SHP77 (cell line): Measurements from ENCODE around the gene RSPH10B2.
"Not testable (repeated sequence)": the region's sequence is repeated elsewhere in the genome, so short reads cannot be mapped to it uniquely, and the experiment has no call there.

ENCODE experiments used
- DNase-seq, 2 experiments: peaks; one replicate each; lab custom pipeline; 2025; lab: John Stamatoyannopoulos, UW

Gene RSPH10B2

GRCh38 chr7:6753964-6754363, at the start of gene RSPH10B2:
TSS of gene RSPH10B2 (plus strand) at chr7:6754103. CDS start at chr7:6757678, 3,575 bp downstream.
- not testable (repeated sequence) for DNase-seq

DNA sequence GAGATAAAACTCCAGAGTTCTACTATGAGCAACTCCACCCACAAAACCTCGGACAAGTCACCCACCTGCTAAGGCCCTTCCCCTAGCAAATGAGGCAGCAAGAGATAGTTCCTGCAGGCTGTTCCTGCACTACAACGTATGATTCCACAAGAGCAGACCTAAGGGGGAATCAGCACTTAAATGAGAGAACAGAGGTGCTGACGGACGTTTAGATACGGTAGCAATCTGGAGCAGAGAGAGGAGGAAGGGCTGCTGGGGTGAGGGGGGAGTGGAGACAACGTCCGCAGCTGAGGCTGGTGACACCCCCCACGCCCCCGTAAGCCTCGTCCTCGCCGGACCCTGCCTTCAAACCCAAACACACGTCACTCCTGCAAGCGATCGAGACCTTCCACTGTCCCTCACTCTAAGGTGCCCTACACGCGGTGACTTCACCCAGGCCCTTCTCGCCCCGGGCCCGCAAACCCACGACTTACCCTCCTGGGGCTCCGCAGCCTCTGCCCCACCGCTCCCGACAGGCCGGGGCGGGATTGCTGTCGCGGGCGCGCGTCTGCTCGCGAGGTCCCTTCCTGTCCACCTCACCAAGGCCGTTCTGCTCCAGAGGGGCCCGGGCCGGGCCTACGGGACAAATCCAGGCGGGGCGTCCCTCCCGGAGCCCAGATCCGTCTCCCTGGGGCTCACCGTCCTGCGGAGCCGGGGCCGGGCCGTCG, 47.8 kb upstream of the RSPH10B2 start:
- peak in 1 of 2 experiments; percentile 11 for DNase-seq

DNA sequence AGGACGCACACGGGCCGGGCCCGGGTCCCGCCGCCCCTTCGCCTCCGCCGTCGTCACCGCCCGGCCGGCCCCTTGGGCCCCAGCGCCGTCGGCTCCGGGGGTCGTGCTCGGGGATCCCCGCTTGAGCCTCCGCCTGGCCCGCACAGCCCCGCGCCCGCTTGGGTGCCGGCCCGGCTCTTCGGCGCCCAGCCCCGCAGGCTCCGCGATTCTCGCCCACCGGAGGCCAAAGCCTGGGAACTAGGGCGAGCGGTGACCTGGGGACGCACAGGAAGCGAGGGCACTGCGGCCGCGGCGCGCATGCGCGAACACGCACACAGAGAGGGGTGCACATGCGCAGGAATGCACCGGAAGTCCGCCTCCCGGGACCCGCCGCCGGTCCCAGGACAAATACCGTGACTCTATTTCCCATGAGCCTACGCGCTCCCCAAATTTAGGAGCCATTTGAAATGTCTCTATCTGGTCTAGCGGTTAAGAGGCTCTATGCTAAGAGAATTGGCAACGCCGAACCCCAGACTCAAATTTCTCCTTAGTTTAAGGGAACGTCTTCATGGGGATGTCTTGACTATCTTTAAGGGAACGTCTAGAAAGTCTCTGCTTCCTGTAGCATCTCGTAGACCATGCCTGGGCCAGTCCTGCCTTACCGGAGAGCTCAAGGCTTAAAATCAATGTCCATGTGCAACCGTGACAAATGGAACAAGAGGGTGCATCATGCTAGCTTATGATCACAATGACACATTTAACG, 47.1 kb upstream of the RSPH10B2 start, which contains the start of gene ZNF12:
ZNF12 (minus strand) TSS at position 282 of the 742 bp plus-strand sequence. CDS start 1,774 bp downstream, outside the sequence.
- peak; percentile 96 to 99 for DNase-seq

GRCh38 chr7:6708304-6708703, 45.6 kb upstream of the RSPH10B2 start:
- DNase-seq: no peak

GRCh38 chr7:6709808-6710207, 44.1 kb upstream of the RSPH10B2 start:
- no peak for DNase-seq

DNA sequence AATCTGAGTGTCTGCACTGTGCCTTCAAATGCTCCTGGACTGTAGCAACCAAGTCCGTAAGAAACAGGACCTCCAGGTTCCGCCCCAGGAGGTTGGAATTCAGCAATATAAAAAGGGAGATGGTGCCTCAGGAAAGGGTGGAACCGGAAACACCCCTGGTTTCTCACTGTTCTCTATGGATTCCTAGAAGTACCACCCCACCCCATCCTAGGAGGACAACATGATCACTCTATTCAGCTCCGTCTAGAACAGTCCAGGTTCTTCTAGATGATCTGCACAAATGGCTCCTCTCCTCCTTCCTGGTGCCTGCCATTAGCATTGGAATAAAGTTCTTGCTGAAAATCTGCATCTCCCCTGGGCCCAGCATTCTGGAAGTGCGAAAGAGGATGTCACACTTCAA, 39.5 kb upstream of the RSPH10B2 start:
- no peak for DNase-seq

DNA sequence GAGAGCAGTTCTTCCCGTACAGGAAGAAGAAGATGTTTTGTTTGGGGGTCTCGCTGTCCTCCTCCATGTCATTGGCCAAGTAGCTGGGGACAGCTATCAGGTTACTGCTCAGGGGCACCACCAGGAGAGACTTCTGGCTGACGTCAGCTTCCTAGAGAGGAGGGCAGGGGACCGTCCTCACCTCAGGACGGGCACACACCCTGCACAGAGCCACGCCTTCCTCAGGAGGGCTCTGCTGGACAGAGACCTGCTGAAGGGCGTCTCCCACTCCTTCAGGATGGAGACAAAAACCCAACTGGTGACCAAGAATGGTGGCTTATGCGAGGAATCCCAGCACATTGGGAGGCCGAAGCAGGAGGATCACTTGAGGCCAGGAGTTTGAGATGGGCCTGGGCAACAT, 38.0 kb upstream of the RSPH10B2 start:
- DNase-seq: not testable (repeated sequence)

GRCh38 chr7:6718124-6718523, 35.8 kb upstream of the RSPH10B2 start:
- DNase-seq: no peak

DNA sequence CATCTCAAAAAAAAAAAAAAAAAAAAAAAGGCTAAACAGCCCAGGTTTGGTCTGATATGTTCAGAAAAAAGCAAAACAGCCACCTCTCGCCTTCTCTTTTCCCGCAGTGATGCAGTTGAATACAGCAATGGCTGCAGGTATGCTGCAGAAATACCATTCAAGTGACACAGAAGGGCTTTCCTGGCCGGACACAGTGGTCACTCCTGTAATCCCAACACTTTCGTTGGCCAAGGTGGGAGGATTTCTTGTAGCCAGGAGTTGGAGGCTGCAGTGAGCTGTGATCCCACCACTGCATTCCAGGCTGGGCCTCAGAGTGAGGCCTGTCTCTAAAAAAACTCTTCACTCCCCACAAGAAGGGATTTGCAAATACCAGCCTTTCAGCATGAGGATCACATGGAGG, 29.6 kb upstream of the RSPH10B2 start:
- DNase-seq: not testable (repeated sequence)

- DNase-seq: no peak
Measured at GRCh38 chr7:6725003-6725402, 28.9 kb upstream of the RSPH10B2 start.

GRCh38 chr7:6726341-6726740, 27.6 kb upstream of the RSPH10B2 start:
- not testable (repeated sequence) for DNase-seq

GRCh38 chr7:6727663-6728062, 26.2 kb upstream of the RSPH10B2 start:
- DNase-seq: no peak

DNA sequence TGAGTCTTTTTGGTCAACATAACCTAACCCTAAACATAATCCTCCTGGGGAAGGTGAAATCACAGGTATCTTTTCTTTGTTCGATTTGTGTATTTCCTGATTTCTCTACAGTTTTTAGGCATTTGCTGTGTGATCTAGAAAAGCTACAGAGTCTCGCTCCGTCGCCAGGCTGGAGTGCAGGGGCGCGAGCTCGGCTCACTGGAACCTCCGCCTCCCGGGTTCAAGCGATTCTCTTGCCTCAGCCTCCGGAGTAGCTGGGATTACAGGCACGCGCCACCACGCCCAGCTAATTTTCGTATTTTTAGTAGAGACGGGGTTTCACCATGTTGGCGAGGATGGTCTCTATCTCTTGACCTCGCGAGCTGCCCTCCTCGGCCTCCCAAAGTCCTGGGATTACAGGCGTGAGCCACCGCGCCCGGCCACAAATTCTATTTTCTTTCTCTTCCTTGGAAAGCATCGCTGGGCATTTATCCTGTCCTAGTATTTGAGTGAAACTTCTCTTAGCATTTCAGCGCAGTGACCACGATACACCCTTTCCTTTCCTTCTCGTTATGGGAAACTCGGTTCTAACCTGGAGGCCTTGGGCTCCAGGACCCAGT, 24.9 kb upstream of the RSPH10B2 start:
- DNase-seq: not testable (repeated sequence)

DNA sequence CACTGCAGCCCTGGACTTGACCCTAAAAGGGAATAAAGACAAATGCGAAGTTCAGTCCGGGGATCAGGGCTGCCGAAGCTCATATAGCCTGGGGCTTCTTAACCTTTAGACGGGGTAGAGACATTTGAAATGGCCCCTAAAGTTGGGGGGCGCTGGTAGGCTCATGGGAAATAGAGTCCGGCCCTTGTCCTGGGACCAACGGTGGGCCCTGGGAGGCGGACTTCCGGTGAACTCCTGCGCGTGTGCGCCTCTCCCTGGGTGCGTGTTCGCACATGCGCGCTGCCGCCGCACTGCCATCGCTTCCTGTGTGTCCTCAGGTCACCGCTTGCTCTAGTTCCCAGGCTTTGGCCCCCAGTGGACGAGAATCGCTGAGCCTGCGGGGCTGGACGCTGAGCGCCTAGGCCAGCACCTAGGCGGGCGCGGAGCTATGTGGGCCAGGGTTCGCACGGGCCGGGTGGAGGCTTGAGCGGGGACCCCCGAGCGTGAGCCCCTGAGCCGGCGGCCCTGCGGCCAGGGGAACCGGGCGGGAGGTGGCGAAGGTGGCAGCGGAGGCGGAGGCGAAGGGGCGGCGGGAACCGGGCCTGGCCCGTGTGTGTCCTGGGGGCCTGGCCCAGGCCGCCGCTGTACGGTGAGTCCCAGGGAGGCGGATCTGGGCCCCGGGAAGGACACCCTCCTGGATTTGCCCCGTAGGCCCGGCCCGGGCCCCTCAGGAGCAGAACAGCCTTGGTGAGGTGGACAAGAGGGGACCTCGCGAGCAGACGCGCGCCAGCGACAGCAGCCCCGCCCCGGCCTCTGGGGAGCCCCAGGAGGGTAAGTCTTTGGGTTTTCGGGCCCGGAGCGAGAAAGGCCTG, 24.2 kb upstream of the RSPH10B2 start:
- peak; percentile 95 to 98 for DNase-seq

- no peak for DNase-seq
Measured at GRCh38 chr7:6730343-6730633, 23.6 kb upstream of the RSPH10B2 start.

DNA sequence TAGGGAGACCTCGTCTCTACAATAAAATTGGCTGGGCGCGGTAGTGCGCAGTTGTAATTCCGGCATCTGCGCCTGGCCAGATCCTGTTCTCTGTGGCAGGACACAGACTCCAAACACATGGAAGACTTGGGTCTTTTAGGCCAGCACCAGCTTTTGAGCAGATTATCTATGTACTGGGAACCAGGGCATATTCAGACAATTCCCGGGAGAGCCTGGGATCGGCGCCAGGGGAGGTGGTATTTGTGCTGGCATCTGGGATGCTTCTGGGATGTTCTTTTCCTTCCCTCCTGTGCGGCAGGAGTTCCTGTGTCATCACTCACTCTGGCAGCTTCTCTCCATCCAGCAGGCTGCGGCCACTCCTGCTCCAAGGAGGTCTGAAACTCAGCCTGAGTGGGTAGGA, 15.5 kb upstream of the RSPH10B2 start:
- not testable (repeated sequence) for DNase-seq

DNA sequence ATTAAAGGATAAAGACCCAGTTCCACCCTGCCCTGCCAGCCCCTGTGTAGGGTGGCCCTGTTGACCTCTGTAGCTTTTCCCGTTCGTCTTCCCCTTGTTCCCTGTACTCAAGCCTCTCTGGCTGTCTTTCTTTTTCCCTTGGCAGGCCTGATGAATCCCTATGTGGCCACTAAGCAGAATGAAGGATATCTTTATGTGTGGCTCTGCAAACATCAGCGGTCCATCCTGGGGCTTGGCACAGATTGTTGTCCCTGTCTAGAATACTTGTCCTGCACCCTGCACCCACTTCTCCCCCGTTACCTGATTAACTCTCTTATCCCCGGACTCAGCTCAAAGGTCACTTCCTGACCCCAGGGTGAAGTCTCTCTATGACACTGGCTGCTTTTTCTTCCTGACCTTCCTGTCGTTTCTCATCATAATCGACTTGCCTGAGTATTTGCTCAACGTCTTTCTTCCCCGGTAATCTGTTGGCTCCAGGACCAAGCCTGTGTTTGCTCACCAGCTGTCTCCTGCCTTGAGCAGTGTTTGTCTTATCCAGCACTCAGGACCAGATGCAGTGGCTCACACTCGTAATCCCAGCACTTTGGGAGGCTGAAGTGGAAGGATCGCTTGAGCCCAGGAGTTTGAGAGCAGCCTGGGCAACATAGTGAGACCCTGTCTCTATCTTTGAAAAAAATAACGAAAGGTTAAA, 9.3 kb upstream of the RSPH10B2 start:
- DNase-seq: not testable (repeated sequence)

GRCh38 chr7:6749335-6749734, 4.6 kb upstream of the RSPH10B2 start:
- DNase-seq: not testable (repeated sequence)

DNA sequence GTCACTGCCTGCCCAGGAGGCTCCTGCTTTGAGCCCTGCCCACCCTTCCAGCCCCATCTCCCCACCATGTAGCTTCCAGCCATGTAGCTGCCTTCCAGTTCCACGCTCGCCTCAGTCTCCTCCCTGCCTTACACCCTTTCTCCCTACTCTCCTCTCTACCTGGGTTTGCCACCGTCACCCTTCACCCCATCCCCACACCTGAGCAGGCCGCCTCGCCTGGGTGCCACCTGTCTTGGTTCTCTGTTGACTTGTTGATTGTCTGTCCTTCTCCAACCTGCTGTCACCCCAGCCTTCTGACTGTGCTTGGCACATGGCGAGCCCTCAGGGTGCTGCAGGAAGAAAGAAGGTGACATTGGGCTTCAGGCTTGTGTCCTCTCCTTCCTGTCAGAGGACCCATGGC, 3.7 kb upstream of the RSPH10B2 start:
- DNase-seq: not testable (repeated sequence)

GRCh38 chr7:6761186-6761585, 7.3 kb downstream of the RSPH10B2 start:
- DNase-seq: not testable (repeated sequence)

GRCh38 chr7:6781581-6781980, 27.7 kb downstream of the RSPH10B2 start:
- not testable (repeated sequence) for DNase-seq
